Tibial nerve (tissue), 4 donors: ENCODE measurements around the gene SLC52A3.

Experiments used
- CTCF ChIP-seq, 5 experiments: fragments of 200-600 bp in 3 of 5; fragments of 450-650 bp in 2 of 5; sonication (generic) in 3 of 5; IDR thresholded peaks; one replicate each; pipeline ENCODE4 v1.5.1; 2016 to 2019; ENCODE audit warnings: antibody characterized with exemption in 5 of 5, mild to moderate bottlenecking in 3 of 5, moderate library complexity in 2 of 5
- EP300 ChIP-seq, 2 donors: sonication (generic); formaldehyde crosslinking; IDR thresholded peaks; one replicate each; pipeline ENCODE4 v1.6.1; 2017; ENCODE audit warnings: antibody characterized with exemption in 2 of 2, mild to moderate bottlenecking in 1 of 2

GRCh38 chr20:730005-730404 lies 38.3 kb downstream of the SLC52A3 start:
- TF ChIP-seq CTCF (IDR thresholded peaks at IDR 0.05): no peak
- no peak for TF ChIP-seq EP300 (IDR thresholded peaks at IDR 0.05)
